WTC11 (cell line): ENCODE measurements around the gene PLIN1.

Experiments used
- AR ChIP-seq: fragments of 250-450 bp; sonication (Bioruptor Pico); IDR thresholded peaks from 2 replicates; pipeline ENCODE4 v1.9.0; 2021; ENCODE audit warnings: mild to moderate bottlenecking
- ATF3 ChIP-seq: sonication (generic); formaldehyde crosslinking; conservative IDR thresholded peaks from 2 replicates; pipeline ENCODE4 v1.8.1; 2022; ENCODE audit warnings: mild to moderate bottlenecking, missing genetic modification reagents
- CTCF ChIP-seq: fragments of 200-600 bp; IDR thresholded peaks from 2 replicates; pipeline ENCODE4 v1.8.0; 2022; ENCODE audit warnings: antibody characterized with exemption
- FOXK1 ChIP-seq: sonication (generic); formaldehyde crosslinking; IDR thresholded peaks from 2 replicates; pipeline ENCODE4 v1.8.0; 2022; ENCODE audit warnings: mild to moderate bottlenecking, moderate library complexity, missing genetic modification reagents
- HMGXB4 ChIP-seq: sonication (generic); formaldehyde crosslinking; IDR thresholded peaks from 2 replicates; pipeline ENCODE4 v1.8.1; 2023; ENCODE audit warnings: mild to moderate bottlenecking, moderate library complexity, missing genetic modification reagents
- JAZF1 ChIP-seq: fragments of 250-450 bp; sonication (Bioruptor Pico); IDR thresholded peaks from 2 replicates; pipeline ENCODE4 v1.9.0; 2021; ENCODE audit warnings: moderate library complexity, mild to moderate bottlenecking, inconsistent platforms
- NFATC4 ChIP-seq: fragments of 250-450 bp; sonication (Bioruptor Pico); IDR thresholded peaks from 2 replicates; pipeline ENCODE4 v1.9.0; 2021; ENCODE audit warnings: mild to moderate bottlenecking
- TP53 ChIP-seq: sonication (generic); formaldehyde crosslinking; IDR thresholded peaks from 2 replicates; pipeline ENCODE4 v1.8.1; 2023; ENCODE audit warnings: mild to moderate bottlenecking, missing genetic modification reagents
- ZMAT4 ChIP-seq: fragments of 250-450 bp; sonication (Bioruptor Pico); IDR thresholded peaks from 2 replicates; pipeline ENCODE4 v1.9.0; 2021; ENCODE audit warnings: mild to moderate bottlenecking
- ZNF263 ChIP-seq: sonication (generic); formaldehyde crosslinking; IDR thresholded peaks from 2 replicates; pipeline ENCODE4 v1.8.1; 2022; ENCODE audit warnings: low read depth, mild to moderate bottlenecking, moderate library complexity, missing genetic modification reagents
- ZNF512 ChIP-seq: sonication (generic); formaldehyde crosslinking; IDR thresholded peaks from 2 replicates; pipeline ENCODE4 v1.8.1; 2022; ENCODE audit warnings: missing genetic modification reagents, borderline replicate concordance

GRCh38 chr15:89633585-89633984, 45.6 kb downstream of the PLIN1 start:
- TF ChIP-seq TP53 = no peak
- TF ChIP-seq CTCF = no peak
- no peak for TF ChIP-seq ZNF263 (CRISPR knock-in tag)
- no peak for TF ChIP-seq FOXK1 (CRISPR knock-in tag)
- no peak for TF ChIP-seq ATF3 (CRISPR knock-in tag)
- TF ChIP-seq ZNF512 (CRISPR knock-in tag) = no peak
- no peak for TF ChIP-seq HMGXB4 (CRISPR knock-in tag)
- TF ChIP-seq ZMAT4 = no peak
- TF ChIP-seq NFATC4 = no peak
- TF ChIP-seq JAZF1 (CRISPR knock-in tag) = no peak
- TF ChIP-seq AR (CRISPR knock-in tag) = no peak
